Measurements from ENCODE around the gene SP5. TPM values are rescaled to one million over a fixed set of nuclear protein-coding genes. Genes with fewer than 3 reads are reported as not detected.

SP5 gene
- total RNA-seq, 4 donors from 2014 or later = 2.6 to 7.0 (median 4.4) TPM; not detected in 1

GRCh38 chr2:170716851-170717598 lies 1.9 kb downstream of the SP5 start:
- TF ChIP-seq CTCF (IDR thresholded peaks at IDR 0.05; ENCODE audit: low read depth) = no peak

- TF ChIP-seq CTCF (IDR thresholded peaks at IDR 0.05; ENCODE audit: low read depth) = no peak
Observed at GRCh38 chr2:170717599-170717963, 2.4 kb downstream of the SP5 start.

GRCh38 chr2:170717991-170718589 lies 3.0 kb downstream of the SP5 start:
- no peak for TF ChIP-seq CTCF (IDR thresholded peaks at IDR 0.05; ENCODE audit: low read depth)

- TF ChIP-seq CTCF (IDR thresholded peaks at IDR 0.05; ENCODE audit: low read depth) = no peak
Observed at GRCh38 chr2:170719810-170720209, 4.7 kb downstream of the SP5 start.

- no peak for TF ChIP-seq CTCF (IDR thresholded peaks at IDR 0.05; ENCODE audit: low read depth)
Observed at GRCh38 chr2:170721678-170722077, 6.5 kb downstream of the SP5 start.

GRCh38 chr2:170722301-170722700 lies 7.2 kb downstream of the SP5 start:
- TF ChIP-seq CTCF (IDR thresholded peaks at IDR 0.05; ENCODE audit: low read depth) = no peak

GRCh38 chr2:170723446-170723958 lies 8.4 kb downstream of the SP5 start:
- TF ChIP-seq CTCF (IDR thresholded peaks at IDR 0.05; ENCODE audit: low read depth) = no peak

Data from subcutaneous adipose tissue (tissue), 4 donors.